H1 (cell line): Measurements from ENCODE around the gene C21orf58. TPM values are rescaled to one million over a fixed set of nuclear protein-coding genes. Genes with fewer than 3 reads are reported as not detected.

Experiments
- CTCF ChIA-PET: fragments of 300-600 bp; sonication (Branson Sonifier 250); formaldehyde crosslinking; loops from one replicate; lab custom pipeline; 2021; ENCODE audit not compliant: partially characterized antibody; lab: Charles Lee
- POLR2A ChIA-PET: fragments of 300-600 bp; sonication (Branson Sonifier 250); formaldehyde crosslinking; loops from one replicate; lab custom pipeline; 2021; ENCODE audit warnings: inconsistent platforms; ENCODE audit not compliant: partially characterized antibody; lab: Charles Lee
- DNase-seq, 2 experiments: peaks; one replicate each; pipeline versions ENCODE4 v3.0.0 to v3.0.0-alpha.2; 2010 to 2022; ENCODE audit warnings: low spot score in 2 of 2, low read depth in 1 of 2, mixed read lengths in 1 of 2
- FAIRE-seq: peaks from 2 replicates; lab custom pipeline; 2011; peaks lifted over from hg19 to GRCh38; lab: Jason Lieb, UNC
- H2AFZ ChIP-seq: 2 replicates; pipeline ENCODE4 v1.8.1; 2012; ENCODE audit warnings: low read length, inconsistent platforms
- H2AK5ac ChIP-seq: 2 replicates; pipeline ENCODE4 v1.6.1; 2013; ENCODE audit warnings: low read depth, low read length
- H2BK120ac ChIP-seq: replicated peaks from 2 replicates; pipeline ENCODE3; 2013; ENCODE audit warnings: low read depth, low read length, inconsistent platforms
- H2BK12ac ChIP-seq: 2 replicates; pipeline ENCODE4 v1.6.1; 2013; ENCODE audit warnings: low read depth, low read length
- H2BK15ac ChIP-seq: 2 replicates; pipeline ENCODE4 v1.6.1; 2013; ENCODE audit warnings: low read length
- H2BK20ac ChIP-seq: 2 replicates; pipeline ENCODE4 v1.6.1; 2013; ENCODE audit warnings: low read length
- H2BK5ac ChIP-seq: 2 replicates; pipeline ENCODE4 v1.6.1; 2013; ENCODE audit warnings: low read depth, low read length
- H3K14ac ChIP-seq: 2 replicates; pipeline ENCODE4 v1.6.1; 2013; ENCODE audit warnings: inconsistent platforms; ENCODE audit not compliant: insufficient read length
- H3K18ac ChIP-seq: 2 replicates; pipeline ENCODE4 v1.6.1; 2013; ENCODE audit warnings: low read length; ENCODE audit errors: extremely low read depth
- H3K23ac ChIP-seq: 2 replicates; pipeline ENCODE4 v1.6.1; 2013; ENCODE audit warnings: inconsistent platforms; ENCODE audit not compliant: insufficient read length
- H3K23me2 ChIP-seq: 2 replicates; pipeline ENCODE4 v1.6.1; 2013; ENCODE audit warnings: low read depth, low read length
- H3K27ac ChIP-seq: 2 replicates; pipeline ENCODE4 v1.6.1; 2011; ENCODE audit warnings: low read depth, low read length, inconsistent platforms
- H3K27me3 ChIP-seq, 4 experiments: replicated peaks in 1 of 4; 1 replicate in 1 of 4; 2 replicates in 3 of 4; pipeline versions ENCODE4 v1.6.1 to v1.8.1; 2011 to 2013; ENCODE audit warnings: low read length in 3 of 4, mild to moderate bottlenecking in 3 of 4, inconsistent platforms in 2 of 4, mixed read lengths in 2 of 4, moderate library complexity in 1 of 4; ENCODE audit not compliant: control insufficient read depth in 3 of 4, insufficient read depth in 3 of 4; ENCODE audit errors: extremely low read depth in 1 of 4
- H3K36me3 ChIP-seq, 4 experiments: 2 replicates each; pipeline versions ENCODE4 v1.6.1 to v1.8.1; 2011 to 2013; ENCODE audit warnings: mild to moderate bottlenecking in 4 of 4, low read length in 3 of 4, moderate library complexity in 2 of 4, control low read depth in 1 of 4, inconsistent platforms in 1 of 4; ENCODE audit not compliant: insufficient read depth in 4 of 4, control insufficient read depth in 2 of 4
- H3K4ac ChIP-seq: replicated peaks from 2 replicates; pipeline ENCODE3; 2013; ENCODE audit warnings: low read length, low read depth, mixed read lengths, inconsistent platforms; ENCODE audit not compliant: insufficient read length
- H3K4me1 ChIP-seq, 4 experiments: replicated peaks in 1 of 4; 1 replicate in 1 of 4; 2 replicates in 3 of 4; pipeline versions ENCODE4 v1.6.1 to v1.8.1; 2011 to 2013; ENCODE audit warnings: low read length in 3 of 4, inconsistent platforms in 2 of 4, mixed read lengths in 1 of 4; ENCODE audit not compliant: insufficient read depth in 4 of 4, control insufficient read depth in 3 of 4
- H3K4me2 ChIP-seq, 2 experiments: 2 replicates each; pipeline versions ENCODE4 v1.6.1 to v1.8.1; 2011 to 2013; ENCODE audit warnings: low read depth in 2 of 2, low read length in 2 of 2, control low read depth in 1 of 2, inconsistent platforms in 1 of 2, mild to moderate bottlenecking in 1 of 2; ENCODE audit not compliant: insufficient read depth in 1 of 2
- H3K4me3 ChIP-seq, 4 experiments: fragments of 200-600, 300-600 bp in 1 of 4; sonication (generic), shearing (Covaris generic), sonication (Bioruptor Twin) in 1 of 4; 2 replicates each; pipeline versions ENCODE4 v1.5.1 to v1.8.1; 2011 to 2016; ENCODE audit warnings: low read length in 4 of 4, low read depth in 3 of 4, control low read depth in 2 of 4, inconsistent platforms in 2 of 4, mild to moderate bottlenecking in 2 of 4, mixed read lengths in 1 of 4, moderate library complexity in 1 of 4; ENCODE audit not compliant: insufficient read depth in 2 of 4; ENCODE audit errors: extremely low read depth in 1 of 4
- H3K56ac ChIP-seq: replicated peaks from 2 replicates; pipeline ENCODE3; 2013; ENCODE audit warnings: low read depth, mild to moderate bottlenecking, mixed read lengths, low read length, inconsistent platforms; ENCODE audit not compliant: insufficient read length
- H3K79me1 ChIP-seq: 2 replicates; pipeline ENCODE4 v1.6.1; 2013; ENCODE audit warnings: low read depth, low read length, control low read depth
- H3K79me2 ChIP-seq, 2 experiments: 2 replicates each; pipeline versions ENCODE4 v1.6.1 to v1.8.1; 2012 to 2013; ENCODE audit warnings: low read length in 2 of 2, mild to moderate bottlenecking in 2 of 2, inconsistent platforms in 1 of 2; ENCODE audit not compliant: insufficient read depth in 2 of 2, control insufficient read depth in 1 of 2
- H3K9ac ChIP-seq, 4 experiments: replicated peaks in 1 of 4; 1 replicate in 1 of 4; 2 replicates in 3 of 4; pipeline versions ENCODE4 v1.6.1 to v1.8.1; 2011 to 2013; ENCODE audit warnings: low read depth in 3 of 4, low read length in 3 of 4, control low read depth in 2 of 4, mild to moderate bottlenecking in 2 of 4, moderate library complexity in 2 of 4, inconsistent platforms in 1 of 4; ENCODE audit errors: extremely low read depth in 1 of 4
- H3K9me3 ChIP-seq, 2 experiments: 2 replicates each; pipeline versions ENCODE4 v1.6.1 to v1.8.1; 2012 to 2013; ENCODE audit warnings: mild to moderate bottlenecking in 2 of 2, moderate library complexity in 2 of 2, control low read depth in 1 of 2, inconsistent platforms in 1 of 2, low read depth in 1 of 2, low read length in 1 of 2, mixed read lengths in 1 of 2; ENCODE audit not compliant: insufficient read depth in 2 of 2
- H4K20me1 ChIP-seq, 2 experiments: replicated peaks in 1 of 2; 2 replicates each; pipeline versions ENCODE3 to v1.8.1; 2011 to 2013; ENCODE audit warnings: inconsistent platforms in 2 of 2, low read length in 2 of 2, mild to moderate bottlenecking in 1 of 2; ENCODE audit not compliant: insufficient read depth in 2 of 2, control insufficient read depth in 1 of 2
- H4K5ac ChIP-seq: 2 replicates; pipeline ENCODE4 v1.6.1; 2013; ENCODE audit warnings: low read length, low read depth, mixed read lengths, inconsistent platforms; ENCODE audit not compliant: insufficient read length
- H4K8ac ChIP-seq: 2 replicates; pipeline ENCODE4 v1.8.0; 2013; ENCODE audit warnings: mild to moderate bottlenecking, moderate library complexity, low read length, inconsistent platforms; ENCODE audit not compliant: insufficient read depth; ENCODE audit errors: extremely low read depth
- H4K91ac ChIP-seq: replicated peaks from 2 replicates; pipeline ENCODE3; 2013; ENCODE audit warnings: low read length, mixed read lengths, inconsistent platforms; ENCODE audit not compliant: insufficient read length
- USF2 ChIP-seq: IDR thresholded peaks from 2 replicates; pipeline ENCODE4 v1.6.1; 2011; ENCODE audit warnings: low read length, improper control_type of control experiment
- WGBS, 2 experiments: shearing (Covaris generic) in 1 of 2; methylation state at CpG; one replicate each; pipeline versions ENCODE4 v1.1.6 to v1.1.7; 2013 to 2015; ENCODE audit warnings: low lambda C conversion rate in 2 of 2, mixed read lengths in 2 of 2, inconsistent platforms in 1 of 2, low coverage in 1 of 2, missing lambda C conversion rate in 1 of 2; ENCODE audit not compliant: insufficient replicate concordance in 2 of 2, insufficient coverage in 1 of 2, insufficient read length in 1 of 2; ENCODE audit errors: extremely low coverage in 1 of 2, missing lambda C conversion rate in 1 of 2; 5-methylcytosine and 5-hydroxymethylcytosine counted together
- polyA plus RNA-seq, 7 experiments: library from polyadenylated mRNA; depleted of rRNA in 3 of 7; stranded (reverse) in 5 of 7; unstranded in 2 of 7; fragments of >200 nt in 5 of 7; fragments of 200-250 nt in 2 of 7; gene quantifications; 1 replicate in 5 of 7; 2 replicates in 1 of 7; 4 replicates in 1 of 7; pipeline versions ENCODE4 v1.2.1 to v1.2.3, GENCODE V29; 2011 to 2013; ENCODE audit warnings: missing spikeins in 2 of 7, mixed read lengths in 2 of 7
- total RNA-seq: library from RNA; stranded (reverse); fragmentation: NEBNext Ultra II Directional; extraction: Animal tissue kit (Norgen Biotek cat#: 25700); gene quantifications from 2 replicates; pipeline ENCODE4 v1.2.1, GENCODE V29; 2021

Gene C21orf58
- total and polyA plus RNA-seq, 2 of the 8 experiments (the other 6 are each of a cell fraction or from before 2014, with no cell fraction given): 13.8 to 26.1 TPM

- FAIRE-seq (no peak), DNase-seq (no peak)
- Histone ChIP-seq H3K9me3 (no peaks in the 10 kb centered on the region), H4K91ac (no peak overlapping the region), H4K5ac (no peak overlapping the region), H3K18ac (no peak overlapping the region), H3K23me2 (peaks cover 4% of the 10 kb centered on the region), H2AK5ac (no peak overlapping the region), H3K14ac (no peak overlapping the region), H3K23ac (no peak overlapping the region), H3K36me3 (peaks cover 2 to 25% (median 14%) of the 10 kb centered on the region in 4 experiments; a peak in 6 of 8 replicates), H2BK5ac (no peak overlapping the region), H2BK20ac (no peak overlapping the region), H2BK120ac (no peak overlapping the region), H3K4me3 (no peak overlapping the region), H4K8ac (no peak overlapping the region), H3K4me2 (no peak overlapping the region), H3K79me1 (peaks cover 8% of the 10 kb centered on the region), H3K4me1 (no peaks in the 10 kb centered on the region; a peak in 4 of 7 replicates), H3K79me2 (peaks cover 0 to 53% of the 10 kb centered on the region in 2 experiments; a peak in 3 of 4 replicates), H3K27me3 (no peaks in the 10 kb centered on the region), H3K27ac (no peak overlapping the region), H3K4ac (no peak overlapping the region), H2BK15ac (no peak overlapping the region), H3K9ac (no peak overlapping the region), H4K20me1 (peaks cover 0 to 6% of the 10 kb centered on the region in 2 experiments), H3K56ac (no peak overlapping the region), H2BK12ac (no peak overlapping the region), H2AFZ (no peak overlapping the region)
- no peak for TF ChIP-seq USF2
- ChIA-PET CTCF (no interaction called here), POLR2A (no interaction called here)
- 79% methylated on average over 5 of the region's 5 CpGs; no CpG with 5 or more reads in 1 of the 2 experiments for WGBS, 2 experiments
Measured at GRCh38 chr21:46328151-46328550, 4.5 kb upstream of the C21orf58 start.
